GM19238 (cell line): ENCODE data around the gene TAF10.

Experiments used
- DNase-seq: peaks from one replicate; pipeline ENCODE4 v3.0.0; 2011; ENCODE audit warnings: low spot score; ENCODE audit not compliant: insufficient read length

The TAF10 gene

GRCh38 chr11:6640985-6641701 lies 29.1 kb upstream of the TAF10 start:
- DNase-seq = no peak

- no peak for DNase-seq
These were observed 28.3 kb upstream of the TAF10 start for GRCh38 chr11:6640036-6640984.

- DNase-seq = no peak
These were observed 26.4 kb upstream of the TAF10 start for GRCh38 chr11:6638429-6638828.

- no peak for DNase-seq
These were observed 25.9 kb upstream of the TAF10 start for GRCh38 chr11:6637871-6638270.

- no peak for DNase-seq
These were observed 24.5 kb upstream of the TAF10 start for GRCh38 chr11:6636480-6636879.

GRCh38 chr11:6635082-6635932 lies 23.3 kb upstream of the TAF10 start:
- no peak for DNase-seq

- DNase-seq = no peak
These were observed 22.5 kb upstream of the TAF10 start for GRCh38 chr11:6634534-6634933.

- DNase-seq = no peak
These were observed 21.7 kb upstream of the TAF10 start for GRCh38 chr11:6633422-6634408.

- DNase-seq = no peak
These were observed 20.4 kb upstream of the TAF10 start for GRCh38 chr11:6632116-6633073.

- DNase-seq = no peak
These were observed 19.4 kb upstream of the TAF10 start for GRCh38 chr11:6631361-6631890.

- no peak for DNase-seq
These were observed 18.7 kb upstream of the TAF10 start for GRCh38 chr11:6630632-6631291.

GRCh38 chr11:6629892-6630631 lies 18.0 kb upstream of the TAF10 start:
- DNase-seq = no peak

GRCh38 chr11:6629573-6629891 lies 17.5 kb upstream of the TAF10 start:
- DNase-seq = no peak

GRCh38 chr11:6628526-6628925 lies 16.5 kb upstream of the TAF10 start:
- DNase-seq = no peak

- peak; percentile 67 for DNase-seq
These were observed 15.8 kb upstream of the TAF10 start for GRCh38 chr11:6627762-6628241.

GRCh38 chr11:6626971-6627761 lies 15.2 kb upstream of the TAF10 start:
- DNase-seq = no peak

- no peak for DNase-seq
These were observed 13.9 kb upstream of the TAF10 start for GRCh38 chr11:6625832-6626420.
